ENCODE measurements around the gene APCDD1L.

DNA sequence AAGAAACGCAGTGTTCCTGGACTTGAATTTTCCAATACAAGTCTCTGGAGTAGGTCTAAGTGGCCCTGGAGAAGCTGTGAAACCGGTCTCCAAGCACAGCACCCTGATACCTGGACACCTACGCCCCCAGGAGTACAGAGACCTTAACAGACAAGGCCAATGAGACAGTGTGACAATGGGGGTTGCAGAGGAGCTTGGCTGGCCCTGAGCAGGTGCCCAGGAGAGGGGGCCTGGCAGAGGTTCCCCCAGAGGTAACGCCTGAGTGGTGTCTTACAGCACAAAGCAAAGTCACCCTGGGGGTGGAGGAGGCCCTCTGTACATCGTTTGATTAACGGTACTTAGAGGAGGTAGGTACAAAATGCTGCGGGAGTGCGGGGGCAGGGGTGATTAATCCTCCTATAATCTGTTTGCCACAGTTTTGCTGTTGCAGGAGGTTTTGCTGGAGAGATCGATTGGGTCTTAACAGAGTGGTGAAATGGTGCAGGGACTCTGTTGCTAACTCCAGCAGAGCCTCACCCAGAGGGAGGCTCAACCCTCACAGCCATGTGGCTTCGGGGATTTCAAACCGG lies 37.3 kb upstream of the APCDD1L start:
- TF ChIP-seq EZH2 (IDR thresholded peaks at IDR 0.05), result no peak
- TF ChIP-seq POLR2AphosphoS5 (IDR thresholded peaks at IDR 0.05; ENCODE audit: borderline replicate concordance, low read depth, low read length), result no peak
